Measurements from ENCODE around the gene RHOD.
A peak's percentile ranks its signal among the peaks of the same experiment; 100 is the strongest.

Gene RHOD

DNA sequence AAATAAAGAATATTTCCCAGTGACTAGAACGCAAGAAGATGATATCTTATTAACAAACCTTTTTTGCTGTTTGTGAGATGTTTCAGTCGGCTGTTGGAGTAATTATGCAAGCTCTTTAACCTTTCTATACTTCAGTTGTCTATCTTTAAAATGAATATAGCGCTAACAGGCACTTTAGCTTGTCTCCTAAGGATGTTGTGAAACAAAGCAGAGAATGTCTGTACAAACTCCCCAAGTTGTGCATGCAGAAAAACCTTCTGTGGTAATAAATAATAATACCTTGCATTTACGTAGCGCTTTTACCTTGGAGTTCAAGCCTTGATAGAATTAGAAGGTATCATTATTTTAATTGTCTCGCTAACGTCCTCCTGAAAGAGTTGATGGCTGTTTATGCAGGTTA, 60.5 kb downstream of the RHOD start:
- H3K9me3 ChIP-seq = no peaks in the 10 kb centered on the region
- TF ChIP-seq, protein P1, sequence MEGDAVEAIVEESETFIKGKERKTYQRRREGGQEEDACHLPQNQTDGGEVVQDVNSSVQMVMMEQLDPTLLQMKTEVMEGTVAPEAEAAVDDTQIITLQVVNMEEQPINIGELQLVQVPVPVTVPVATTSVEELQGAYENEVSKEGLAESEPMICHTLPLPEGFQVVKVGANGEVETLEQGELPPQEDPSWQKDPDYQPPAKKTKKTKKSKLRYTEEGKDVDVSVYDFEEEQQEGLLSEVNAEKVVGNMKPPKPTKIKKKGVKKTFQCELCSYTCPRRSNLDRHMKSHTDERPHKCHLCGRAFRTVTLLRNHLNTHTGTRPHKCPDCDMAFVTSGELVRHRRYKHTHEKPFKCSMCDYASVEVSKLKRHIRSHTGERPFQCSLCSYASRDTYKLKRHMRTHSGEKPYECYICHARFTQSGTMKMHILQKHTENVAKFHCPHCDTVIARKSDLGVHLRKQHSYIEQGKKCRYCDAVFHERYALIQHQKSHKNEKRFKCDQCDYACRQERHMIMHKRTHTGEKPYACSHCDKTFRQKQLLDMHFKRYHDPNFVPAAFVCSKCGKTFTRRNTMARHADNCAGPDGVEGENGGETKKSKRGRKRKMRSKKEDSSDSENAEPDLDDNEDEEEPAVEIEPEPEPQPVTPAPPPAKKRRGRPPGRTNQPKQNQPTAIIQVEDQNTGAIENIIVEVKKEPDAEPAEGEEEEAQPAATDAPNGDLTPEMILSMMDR (IDR thresholded peaks at IDR 0.05) = no peak
- H3K36me3 ChIP-seq = no peaks in the 10 kb centered on the region
- peak overlapping the region; percentile 60 to 84 for H3K4me3 ChIP-seq (ENCODE audit: low read depth in 1 of 2, low read length in 1 of 2)
- H3K27ac ChIP-seq = peak overlapping the region; percentile 99
- H3K27me3 ChIP-seq = no peaks in the 10 kb centered on the region
- H3K4me1 ChIP-seq (ENCODE audit: control insufficient read depth in 1 of 2, insufficient read depth in 1 of 2, low read depth in 1 of 2, low read length in 1 of 2) = peaks cover 49 to 55% of the 10 kb centered on the region in 2 experiments

DNA sequence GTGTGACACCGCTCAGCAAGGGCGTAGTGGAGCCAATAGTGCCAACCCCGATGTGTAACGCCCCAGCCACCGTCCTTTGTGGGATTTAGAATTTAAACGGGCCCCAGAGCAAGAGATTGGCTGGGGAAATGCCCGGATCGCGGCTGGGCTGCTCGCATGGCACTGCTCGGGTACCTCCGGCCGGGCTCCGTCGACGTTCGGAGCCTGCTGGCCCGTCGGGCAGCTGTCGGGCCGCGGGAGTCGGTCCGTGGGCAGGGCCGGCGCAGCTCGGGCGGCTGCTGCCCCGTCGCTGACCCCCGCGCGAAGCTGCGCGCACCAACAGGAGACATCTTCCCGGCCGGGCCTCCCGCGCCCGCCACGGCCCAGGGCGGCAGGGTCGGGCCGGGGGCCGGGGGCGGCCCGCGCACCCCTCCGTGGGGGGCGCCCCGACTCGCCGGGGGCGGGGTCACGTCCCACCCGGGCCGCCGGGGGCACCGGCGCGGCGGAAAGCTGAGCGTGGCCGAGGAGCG, 61.1 kb downstream of the RHOD start:
- Histone ChIP-seq H3K27me3 (no peaks in the 10 kb centered on the region), H3K9me3 (no peaks in the 10 kb centered on the region), H3K4me3 (ENCODE audit: low read depth in 1 of 2, low read length in 1 of 2) (peak overlapping the region; percentile 84 to 91), H3K4me1 (ENCODE audit: control insufficient read depth in 1 of 2, insufficient read depth in 1 of 2, low read depth in 1 of 2, low read length in 1 of 2) (peaks cover 54 to 59% of the 10 kb centered on the region in 2 experiments), H3K36me3 (no peaks in the 10 kb centered on the region), H3K27ac (peak overlapping the region; percentile 99)
- TF ChIP-seq, protein P1 (IDR thresholded peaks at IDR 0.05) = no peak

DNA sequence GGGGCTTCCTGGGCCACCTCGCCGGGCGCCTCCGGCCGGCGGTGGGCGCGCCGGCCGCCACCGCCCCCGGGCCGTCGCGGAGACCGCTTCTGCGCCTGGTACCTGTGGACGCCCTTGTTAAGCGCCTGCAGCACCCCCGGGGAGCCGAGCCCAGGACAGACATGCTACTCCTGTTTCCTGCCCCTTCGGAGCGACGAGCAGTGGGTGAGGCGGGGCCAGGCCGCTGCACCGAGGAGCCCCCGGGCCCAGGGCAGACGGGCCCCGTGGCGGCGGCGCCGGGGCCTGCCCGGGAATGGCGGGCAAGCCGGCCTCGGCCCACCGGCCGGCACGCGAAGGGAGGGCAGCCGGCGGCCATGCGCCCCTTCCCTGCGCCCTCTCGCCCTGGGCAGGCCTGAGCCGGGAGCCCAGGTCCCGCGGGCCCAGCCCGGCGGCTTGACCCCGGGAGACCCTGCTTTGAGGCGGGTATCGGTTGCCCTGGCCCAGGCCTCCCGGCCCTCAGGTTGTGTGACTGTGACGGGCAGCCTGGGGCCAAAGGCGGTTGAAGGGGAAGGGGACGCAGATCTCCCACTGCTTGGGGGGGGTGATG, 61.6 kb downstream of the RHOD start:
- H3K4me1 ChIP-seq (ENCODE audit: control insufficient read depth in 1 of 2, insufficient read depth in 1 of 2, low read depth in 1 of 2, low read length in 1 of 2) = peaks cover 59 to 65% of the 10 kb centered on the region in 2 experiments

DNA sequence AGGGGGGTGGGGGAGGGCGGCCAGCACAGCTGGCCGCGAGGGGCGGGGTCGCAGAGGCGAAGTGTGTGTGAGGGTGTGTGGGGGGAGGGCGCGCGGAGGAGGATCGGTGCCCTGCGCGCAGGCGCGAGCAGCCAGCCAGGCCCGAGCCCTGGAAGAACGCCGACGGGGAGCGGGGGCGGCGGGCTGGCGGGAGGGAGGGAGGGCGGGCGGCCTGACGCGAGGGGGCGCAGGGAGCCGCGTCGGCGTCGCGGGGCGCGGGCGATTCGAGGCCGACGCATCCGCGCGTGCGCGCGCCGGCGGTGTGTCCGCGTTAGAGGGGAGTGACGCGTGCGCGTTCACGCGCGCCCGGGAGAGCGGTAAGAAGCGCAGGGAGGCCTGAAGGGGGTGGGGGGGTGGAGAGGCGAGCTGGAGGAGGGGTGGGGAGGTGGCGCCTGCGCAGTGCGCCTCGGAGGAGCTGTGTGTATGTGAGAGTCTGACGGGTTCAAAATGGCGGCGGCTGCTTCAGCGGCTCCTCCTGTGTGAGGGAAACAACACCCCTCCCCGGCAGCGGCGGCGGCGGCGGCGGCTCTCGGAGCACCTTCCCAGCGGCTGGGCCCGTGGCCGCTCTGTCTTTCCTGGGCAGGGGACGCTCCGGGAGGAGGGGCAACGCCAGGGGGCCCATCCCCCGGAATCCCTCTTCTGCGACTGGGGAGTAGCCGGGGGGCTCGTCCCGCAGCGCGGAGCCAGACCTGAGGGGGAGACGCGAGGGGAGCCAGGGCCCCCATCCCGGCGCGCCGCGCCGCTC, 62.3 kb downstream of the RHOD start, which contains the start of gene KDM2A:
KDM2A (plus strand) TSS at position 463 of the 784 bp plus-strand sequence. CDS start 2,054 bp downstream, outside the sequence.
- H3K27ac ChIP-seq = peak within 1 kb of the TSS; percentile 99
- peaks cover 66 to 70% of the 10 kb centered on the region in 2 experiments for H3K4me1 ChIP-seq (ENCODE audit: control insufficient read depth in 1 of 2, insufficient read depth in 1 of 2, low read depth in 1 of 2, low read length in 1 of 2)
- H3K9me3 ChIP-seq = no peaks in the 10 kb centered on the region
- no peaks in the 10 kb centered on the region for H3K27me3 ChIP-seq
- TF ChIP-seq, protein P1 (IDR thresholded peaks at IDR 0.05) = peak; percentile 64
- peak within 1 kb of the TSS; percentile 91 to 100 for H3K4me3 ChIP-seq (ENCODE audit: low read depth in 1 of 2, low read length in 1 of 2)
- peaks cover 8% of the 10 kb centered on the region for H3K36me3 ChIP-seq

More for the DNA sequence above, 61.6 kb downstream of the RHOD start:
- no peaks in the 10 kb centered on the region for H3K27me3 ChIP-seq
- TF ChIP-seq, protein P1 (IDR thresholded peaks at IDR 0.05) = no peak
- H3K9me3 ChIP-seq = no peaks in the 10 kb centered on the region
- peak overlapping the region; percentile 99 for H3K27ac ChIP-seq
- H3K36me3 ChIP-seq = peaks cover under 1% of the 10 kb centered on the region
- peak overlapping the region; percentile 84 to 91 for H3K4me3 ChIP-seq (ENCODE audit: low read depth in 1 of 2, low read length in 1 of 2)

DNA sequence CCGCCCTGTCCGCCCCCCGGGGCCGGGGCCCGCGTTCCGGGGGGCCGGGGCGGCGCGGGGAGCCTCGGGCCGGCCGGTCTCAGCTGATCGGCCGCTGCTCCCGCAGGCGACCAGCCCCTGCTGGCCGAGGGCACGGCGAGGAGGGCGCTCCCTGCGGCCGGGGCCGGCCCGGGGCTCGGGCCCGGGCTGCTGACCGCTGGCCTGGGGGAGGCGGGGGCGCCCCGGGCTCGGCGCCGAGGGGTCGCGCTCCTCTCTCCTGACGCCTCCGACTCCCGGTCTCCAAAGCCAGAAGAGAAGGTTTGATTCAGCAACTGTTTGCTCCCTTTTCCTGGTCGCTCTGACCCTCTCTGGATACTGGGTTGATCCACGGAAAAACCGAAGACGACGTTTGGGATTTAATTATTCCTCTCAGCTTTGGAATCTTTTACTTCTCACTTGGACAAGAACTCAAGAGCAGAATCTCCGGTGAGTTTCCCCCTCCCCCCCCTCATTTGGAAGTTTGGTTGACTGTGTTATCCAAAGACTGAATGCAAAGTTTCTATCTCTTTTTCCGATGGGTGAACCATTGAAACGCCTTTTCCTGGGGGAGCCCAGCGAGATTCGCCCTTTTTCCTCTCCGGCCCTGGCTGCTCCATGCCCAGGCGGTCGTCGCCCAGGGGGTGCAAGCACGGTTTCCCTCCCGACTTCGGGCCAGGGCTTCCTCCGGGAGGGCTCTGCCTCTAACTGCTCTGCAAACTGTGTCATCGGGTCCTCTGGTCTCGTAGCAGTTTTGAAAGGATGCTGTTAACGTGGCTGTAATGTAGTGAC, 63.1 kb downstream of the RHOD start:
- H3K36me3 ChIP-seq = peaks cover 12% of the 10 kb centered on the region
- H3K9me3 ChIP-seq = no peaks in the 10 kb centered on the region
- H3K4me1 ChIP-seq (ENCODE audit: control insufficient read depth in 1 of 2, insufficient read depth in 1 of 2, low read depth in 1 of 2, low read length in 1 of 2) = peaks cover 63 to 65% of the 10 kb centered on the region in 2 experiments
- TF ChIP-seq, protein P1 (IDR thresholded peaks at IDR 0.05) = no peak
- H3K27me3 ChIP-seq = no peaks in the 10 kb centered on the region
- H3K27ac ChIP-seq = peak overlapping the region; percentile 99
- peak overlapping the region; percentile 91 to 100 for H3K4me3 ChIP-seq (ENCODE audit: low read depth in 1 of 2, low read length in 1 of 2)

Data from neutrophil (primary cell).